A673 (cell line): ENCODE data around the gene METRNL. TPM values are rescaled to one million over a fixed set of nuclear protein-coding genes. Genes with fewer than 3 reads are reported as not detected.

Source experiments
- BruUV-seq: library from RNA; stranded (reverse); fragments of 400-500 nt; replicated peaks from 2 replicates; lab custom pipeline; 2021; lab: Mats Ljungman, UMichigan
- CTCF ChIA-PET: fragments of 300-600 bp; sonication (Branson Sonifier 250); formaldehyde crosslinking; loops from one replicate; lab custom pipeline; 2022; ENCODE audit warnings: antibody characterized with exemption; lab: Charles Lee
- POLR2A ChIA-PET: fragments of 300-600 bp; sonication (Branson Sonifier 250); formaldehyde crosslinking; loops from one replicate; lab custom pipeline; 2022; ENCODE audit warnings: antibody characterized with exemption; ENCODE audit not compliant: low non-redundant PET; lab: Charles Lee
- DNase-seq: peaks from one replicate; pipeline ENCODE4 v3.0.0-alpha.2; 2015; ENCODE audit warnings: low spot score
- H3K27ac ChIP-seq: fragments of 200-600 bp; sonication (generic); 2 replicates; pipeline ENCODE4 v1.5.1; 2016; ENCODE audit warnings: mixed run types, low read depth, mild to moderate bottlenecking, mixed read lengths, antibody characterized with exemption, low read length; ENCODE audit not compliant: poor library complexity, severe bottlenecking
- H3K27me3 ChIP-seq: fragments of 200-600 bp; sonication (generic); replicated peaks from 2 replicates; pipeline ENCODE4 v1.6.1; 2017; ENCODE audit warnings: mixed run types, low read depth, mild to moderate bottlenecking, mixed read lengths, antibody characterized with exemption, low read length; ENCODE audit not compliant: insufficient read depth, poor library complexity
- H3K36me3 ChIP-seq: fragments of 200-600 bp; sonication (generic); 2 replicates; pipeline ENCODE4 v1.6.1; 2016; ENCODE audit warnings: mixed run types, mild to moderate bottlenecking, mixed read lengths, antibody characterized with exemption, low read length; ENCODE audit not compliant: insufficient read depth, poor library complexity, severe bottlenecking
- H3K4me1 ChIP-seq: fragments of 200-600 bp; sonication (generic); 2 replicates; pipeline ENCODE4 v1.6.1; 2017; ENCODE audit warnings: mixed run types, mild to moderate bottlenecking, mixed read lengths, antibody characterized with exemption, low read length; ENCODE audit not compliant: insufficient read depth, poor library complexity, severe bottlenecking
- H3K4me3 ChIP-seq: fragments of 200-600 bp; sonication (generic); 2 replicates; pipeline ENCODE4 v1.5.1; 2016; ENCODE audit warnings: low read depth, mixed run types, mild to moderate bottlenecking, mixed read lengths, low read length; ENCODE audit not compliant: poor library complexity, severe bottlenecking
- H3K9me3 ChIP-seq: fragments of 200-600 bp; sonication (generic); 2 replicates; pipeline ENCODE4 v1.6.1; 2016; ENCODE audit warnings: mixed run types, low read depth, mild to moderate bottlenecking, mixed read lengths, antibody characterized with exemption, low read length; ENCODE audit not compliant: poor library complexity, severe bottlenecking
- CTCF ChIP-seq: fragments of 300-800, 200-600 bp; sonication (generic); conservative IDR thresholded peaks from 2 replicates; pipeline ENCODE4 v1.5.1; 2017; ENCODE audit warnings: low read depth, mild to moderate bottlenecking, antibody characterized with exemption, low read length, moderate library complexity, mixed read lengths
- EZH2 ChIP-seq: fragments of 200-600 bp; sonication (generic); IDR thresholded peaks from 2 replicates; pipeline ENCODE4 v1.6.1; 2017; ENCODE audit warnings: borderline replicate concordance, low read depth, mild to moderate bottlenecking, mixed read lengths, antibody characterized with exemption, low read length; ENCODE audit not compliant: poor library complexity, severe bottlenecking
- intact Hi-C: fragments of 100-400 bp; cut with micrococcal nuclease; formaldehyde crosslinking; loops from one replicate; pipeline ENCODE4 v1.10.0; 2022; ENCODE audit not compliant: unreplicated experiment
- total RNA-seq: library from RNA; stranded (reverse); gene quantifications from 2 replicates; pipeline ENCODE4 v1.2.3, GENCODE V29; 2021

Gene METRNL
- total RNA-seq, 1 experiment from 2014 or later: 16.5 TPM

DNA sequence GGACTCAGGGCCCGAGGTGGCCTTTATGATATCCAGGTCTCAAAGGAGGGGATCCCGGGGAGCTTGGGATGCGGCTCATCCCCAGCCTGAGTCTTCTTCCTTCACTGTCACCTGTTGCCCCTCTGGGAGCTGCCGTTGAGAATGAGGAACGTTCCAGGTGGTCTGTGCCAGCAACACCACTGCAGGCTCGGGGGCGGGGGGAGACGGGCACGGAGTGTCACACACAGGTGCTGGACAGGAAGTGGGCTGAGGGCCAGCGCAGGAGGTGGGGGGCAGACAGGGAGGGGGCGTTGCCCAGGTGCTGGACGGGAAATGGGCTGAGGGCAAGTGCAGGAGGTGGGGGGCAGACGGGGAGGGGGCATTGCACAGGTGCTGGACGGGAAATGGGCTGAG, 28.2 kb downstream of the METRNL start:
- Histone ChIP-seq H3K27me3 (no peaks in the 10 kb centered on the region), H3K4me3 (no peak overlapping the region), H3K9me3 (no peaks in the 10 kb centered on the region), H3K27ac (no peak overlapping the region), H3K4me1 (peaks cover 26% of the 10 kb centered on the region), H3K36me3 (no peaks in the 10 kb centered on the region)
- no peak for DNase-seq
- ChIA-PET POLR2A (no interaction called here), CTCF (no interaction called here)
- intact Hi-C loops: no loop called here
- TF ChIP-seq EZH2: no peak
- no peak for TF ChIP-seq CTCF
- BruUV-seq: no TSS peak

DNA sequence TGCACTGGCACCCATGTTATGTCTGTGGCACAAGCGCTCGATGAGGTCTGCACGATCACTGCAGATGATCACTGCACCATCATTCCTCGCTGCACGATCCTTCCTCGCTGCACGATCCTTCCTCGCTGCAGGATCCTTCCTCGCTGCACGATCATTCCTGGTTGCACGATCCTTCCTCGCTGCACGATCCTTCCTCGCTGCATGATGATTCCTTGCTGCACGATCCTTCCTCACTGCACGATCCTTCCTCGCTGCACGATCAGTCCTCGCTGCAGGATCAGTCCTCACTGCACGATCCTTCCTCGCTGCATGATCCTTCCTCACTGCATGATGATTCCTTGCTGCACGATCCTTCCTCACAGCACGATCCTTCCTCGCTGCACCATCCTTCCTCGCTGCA, 29.3 kb downstream of the METRNL start:
- TF ChIP-seq EZH2: no peak
- no peak for TF ChIP-seq CTCF
- POLR2A ChIA-PET: no interaction called here
- intact Hi-C loops: no loop called here

GRCh38 chr17:83109386-83109785, 30.0 kb downstream of the METRNL start:
- CTCF ChIA-PET: no interaction called here
- no TSS peak for BruUV-seq
- POLR2A ChIA-PET: no interaction called here
- no peaks in the 10 kb centered on the region for H3K9me3 ChIP-seq
- TF ChIP-seq CTCF: no peak
- no peak for TF ChIP-seq EZH2
- no peak overlapping the region for H3K4me3 ChIP-seq
- H3K27me3 ChIP-seq: no peaks in the 10 kb centered on the region
- peaks cover 26% of the 10 kb centered on the region for H3K4me1 ChIP-seq
- H3K27ac ChIP-seq: no peak overlapping the region
- intact Hi-C loops: no loop called here
- no peaks in the 10 kb centered on the region for H3K36me3 ChIP-seq
- DNase-seq: no peak

More for the DNA sequence above, 29.3 kb downstream of the METRNL start:
- CTCF ChIA-PET: no interaction called here
- Histone ChIP-seq H3K36me3 (no peaks in the 10 kb centered on the region), H3K27ac (no peak overlapping the region), H3K27me3 (no peaks in the 10 kb centered on the region), H3K9me3 (no peaks in the 10 kb centered on the region), H3K4me3 (no peak overlapping the region), H3K4me1 (peaks cover 26% of the 10 kb centered on the region)
- BruUV-seq: no TSS peak
- no peak for DNase-seq
